HL-60 (cell line): ENCODE results near the gene PHF13.

ENCODE experiments used
- CTCF ChIP-seq: IDR thresholded peaks from one replicate; pipeline ENCODE4 v1.5.1; 2011; ENCODE audit warnings: low read length, control low read depth, inconsistent platforms; ENCODE audit not compliant: insufficient read depth
- GABPA ChIP-seq: IDR thresholded peaks from 2 replicates; pipeline ENCODE4 v1.6.1; 2012; ENCODE audit warnings: low read depth
- POLR2AphosphoS5 ChIP-seq: IDR thresholded peaks from 2 replicates; pipeline ENCODE4 v1.6.1; 2012; ENCODE audit warnings: low read depth
- REST ChIP-seq: IDR thresholded peaks from 2 replicates; pipeline ENCODE4 v1.6.1; 2012; ENCODE audit warnings: low read depth; ENCODE audit not compliant: insufficient replicate concordance
- SPI1 ChIP-seq: IDR thresholded peaks from 2 replicates; pipeline ENCODE4 v1.6.1; 2012; ENCODE audit warnings: low read depth, mild to moderate bottlenecking, borderline replicate concordance

GRCh38 chr1:6632588-6633514 is 19.3 kb downstream of the PHF13 start:
- no peak for TF ChIP-seq CTCF
- peak; percentile 50; the same call in 1 of the 2 replicates for TF ChIP-seq POLR2AphosphoS5
- no peak for TF ChIP-seq REST
- no peak for TF ChIP-seq GABPA
- no peak for TF ChIP-seq SPI1
